Keratinocyte (primary cell): ENCODE results near the gene UBE2F. TPM values are rescaled to one million over a fixed set of nuclear protein-coding genes. Genes with fewer than 3 reads are reported as not detected.

Source experiments
- DNase-seq: peaks from one replicate; pipeline ENCODE4 v3.0.0-alpha.2; 2011; ENCODE audit warnings: low read depth, missing footprints, low spot score
- FAIRE-seq: peaks from 2 replicates; lab custom pipeline; 2011; peaks lifted over from hg19 to GRCh38; lab: Jason Lieb, UNC
- H2AFZ ChIP-seq: 2 replicates; pipeline ENCODE4 v1.6.0; 2012; ENCODE audit warnings: low read length, control low read depth, inconsistent platforms; ENCODE audit not compliant: control insufficient read depth
- H3K27ac ChIP-seq: 2 replicates; pipeline ENCODE4 v1.5.1; 2011; ENCODE audit warnings: low read length; ENCODE audit not compliant: control insufficient read depth, insufficient read depth
- H3K27me3 ChIP-seq: 3 replicates; pipeline ENCODE4 v1.6.0; 2011; ENCODE audit warnings: low read length; ENCODE audit not compliant: control insufficient read depth, insufficient read depth; ENCODE audit errors: extremely low read depth
- H3K36me3 ChIP-seq, 2 experiments: 2 replicates in 1 of 2; 3 replicates in 1 of 2; pipeline ENCODE4 v1.5.1; 2011; ENCODE audit warnings: low read length in 2 of 2, mild to moderate bottlenecking in 1 of 2; ENCODE audit not compliant: control insufficient read depth in 2 of 2, insufficient read depth in 2 of 2; ENCODE audit errors: extremely low read depth in 1 of 2
- H3K4me1 ChIP-seq: 3 replicates; pipeline ENCODE4 v1.5.1; 2011; ENCODE audit warnings: low read length; ENCODE audit not compliant: control insufficient read depth, insufficient read depth; ENCODE audit errors: extremely low read depth
- H3K4me2 ChIP-seq: 3 replicates; pipeline ENCODE4 v1.6.0; 2011; ENCODE audit warnings: low read depth, low read length; ENCODE audit not compliant: control insufficient read depth, insufficient read depth; ENCODE audit errors: extremely low read depth
- H3K4me3 ChIP-seq, 3 experiments: fragments of 200-600 bp in 1 of 3; sonication (generic) in 1 of 3; 2 replicates in 2 of 3; 3 replicates in 1 of 3; pipeline ENCODE4 v1.5.1; 2011 to 2016; ENCODE audit warnings: low read length in 3 of 3, mild to moderate bottlenecking in 3 of 3, control low read depth in 2 of 3, inconsistent platforms in 1 of 3, low read depth in 1 of 3, mixed read lengths in 1 of 3, mixed run types in 1 of 3, moderate library complexity in 1 of 3; ENCODE audit not compliant: control insufficient read depth in 2 of 3, insufficient read depth in 2 of 3; ENCODE audit errors: extremely low read depth in 1 of 3
- H3K79me2 ChIP-seq: 2 replicates; pipeline ENCODE4 v1.6.0; 2012; ENCODE audit warnings: low read length; ENCODE audit not compliant: control insufficient read depth, insufficient read depth
- H3K9ac ChIP-seq: 3 replicates; pipeline ENCODE4 v1.6.0; 2011; ENCODE audit warnings: low read length; ENCODE audit not compliant: control insufficient read depth, insufficient read depth; ENCODE audit errors: extremely low read depth
- H3K9me1 ChIP-seq: 3 replicates; pipeline ENCODE4 v1.6.0; 2011; ENCODE audit warnings: low read length; ENCODE audit not compliant: control insufficient read depth, insufficient read depth; ENCODE audit errors: extremely low read depth
- H3K9me3 ChIP-seq: 2 replicates; pipeline ENCODE4 v1.5.1; 2012; ENCODE audit warnings: low read depth, low read length; ENCODE audit not compliant: control insufficient read depth
- H4K20me1 ChIP-seq: 3 replicates; pipeline ENCODE4 v1.6.0; 2011; ENCODE audit warnings: low read length; ENCODE audit not compliant: control insufficient read depth, insufficient read depth; ENCODE audit errors: extremely low read depth
- CTCF ChIP-seq, 3 experiments: IDR thresholded peaks in 1 of 3; conservative IDR thresholded peaks in 1 of 3; optimal IDR thresholded peaks in 1 of 3; 2 replicates in 2 of 3; 3 replicates in 1 of 3; pipeline versions ENCODE3 to v1.5.1; 2011; ENCODE audit warnings: low read length in 3 of 3, mild to moderate bottlenecking in 3 of 3, moderate library complexity in 2 of 3, control low read depth in 1 of 3, inconsistent platforms in 1 of 3; ENCODE audit not compliant: insufficient read depth in 2 of 3; ENCODE audit errors: extremely low read depth in 1 of 3
- EZH2 ChIP-seq: IDR thresholded peaks from one replicate; pipeline ENCODE4 v1.6.1; 2012; ENCODE audit warnings: inconsistent platforms, mild to moderate bottlenecking, low read length, moderate library complexity
- dilution Hi-C: fragments of 300-500 bp; cut with MboI; formaldehyde crosslinking; loops from one replicate; pipeline ENCODE4 v1.7.0; 2020; ENCODE audit warnings: low sequenced_read_pairs; ENCODE audit not compliant: extremely low pct_ligation_motif_present
- polyA plus RNA-seq, 5 experiments: library from polyadenylated mRNA; depleted of rRNA in 3 of 5; stranded (reverse) in 3 of 5; stranded (forward) in 1 of 5; unstranded in 1 of 5; fragments of >200 nt; gene quantifications; 1 replicate in 1 of 5; 2 replicates in 3 of 5; 3 replicates in 1 of 5; pipeline versions ENCODE4 v1.2.1 to v1.2.3, GENCODE V29; 2011 to 2012; ENCODE audit warnings: missing spikeins in 2 of 5, low read depth in 1 of 5, low replicate concordance in 1 of 5

The UBE2F gene
- polyA plus RNA-seq, 1 donor (not counting 4 experiments of a cell fraction or from before 2014, with no cell fraction given), result 95.6 TPM

- Histone ChIP-seq H3K4me1 (no peaks in the 10 kb centered on the region), H3K9me3 (no peaks in the 10 kb centered on the region), H4K20me1 (no peaks in the 10 kb centered on the region), H3K9ac (no peak overlapping the region), H3K4me2 (no peak overlapping the region), H3K27ac (no peak overlapping the region), H3K9me1 (no peaks in the 10 kb centered on the region), H2AFZ (no peak overlapping the region), H3K79me2 (peaks cover 9% of the 10 kb centered on the region), H3K36me3 (peaks cover 8% of the 10 kb centered on the region in 2 experiments), H3K27me3 (no peaks in the 10 kb centered on the region), H3K4me3 (no peak overlapping the region)
- DNase-seq (no peak), FAIRE-seq (no peak)
- TF ChIP-seq CTCF (optimal IDR thresholded peaks at IDR 0.05 in 1 of 3, IDR thresholded peaks at IDR 0.05 in 1 of 3, conservative IDR thresholded peaks at IDR 0.05 in 1 of 3; ENCODE audit: extremely low read depth in 1 of 3, insufficient read depth in 2 of 3, low read length in 3 of 3) (no peak), EZH2 (no peak)
- dilution Hi-C loops, result no loop called here
These were observed 30.7 kb downstream of the UBE2F start for GRCh38 chr2:237997521-237997920.

GRCh38 chr2:237998530-237998929 lies 31.7 kb downstream of the UBE2F start:
- DNase-seq, result no peak
- H3K27me3 ChIP-seq, result no peaks in the 10 kb centered on the region
- no peaks in the 10 kb centered on the region for H3K9me3 ChIP-seq
- FAIRE-seq, result no peak
- H2AFZ ChIP-seq, result no peak overlapping the region
- no peak for TF ChIP-seq EZH2
- no peak for TF ChIP-seq CTCF (optimal IDR thresholded peaks at IDR 0.05 in 1 of 3, IDR thresholded peaks at IDR 0.05 in 1 of 3, conservative IDR thresholded peaks at IDR 0.05 in 1 of 3; ENCODE audit: extremely low read depth in 1 of 3, insufficient read depth in 2 of 3, low read length in 3 of 3)
- peaks cover 9 to 10% of the 10 kb centered on the region in 2 experiments for H3K36me3 ChIP-seq
- no peaks in the 10 kb centered on the region for H3K4me1 ChIP-seq
- no peak overlapping the region for H3K4me3 ChIP-seq
- no peaks in the 10 kb centered on the region for H3K9me1 ChIP-seq
- dilution Hi-C loops, result no loop called here
- no peaks in the 10 kb centered on the region for H4K20me1 ChIP-seq
- H3K4me2 ChIP-seq, result no peak overlapping the region
- H3K79me2 ChIP-seq, result peaks cover 11% of the 10 kb centered on the region
- H3K9ac ChIP-seq, result no peak overlapping the region
- H3K27ac ChIP-seq, result no peak overlapping the region
